HG03520 (cell line): Measurements from ENCODE around the gene INSIG1.

ENCODE experiments used
- ATAC-seq: cut with Tn5 transposase; IDR thresholded peaks from one replicate; pipeline ENCODE4 v1.9.1; 2021; ENCODE audit warnings: mild to moderate bottlenecking, moderate library complexity; ENCODE audit not compliant: unreplicated experiment

The INSIG1 gene

DNA sequence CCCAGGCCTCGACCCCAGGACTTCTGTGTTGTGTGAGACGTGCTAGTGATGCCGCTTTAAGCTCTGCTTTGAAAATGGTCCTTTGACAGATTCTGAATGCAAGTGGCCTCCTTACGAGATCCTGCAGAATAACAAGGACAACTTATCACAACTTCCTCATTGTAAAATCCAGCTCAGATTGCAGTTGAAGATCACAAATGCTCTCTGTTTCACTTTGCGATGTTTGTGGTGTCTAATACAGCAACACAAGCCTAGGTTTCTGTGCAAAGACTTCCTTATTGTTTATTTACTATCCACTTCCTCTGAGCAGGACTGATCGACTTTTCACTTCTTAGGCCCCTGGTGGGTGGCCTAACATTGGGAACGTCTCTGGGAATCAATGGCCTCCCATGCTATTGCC, 31.7 kb upstream of the INSIG1 start:
- ATAC-seq, result no peak

DNA sequence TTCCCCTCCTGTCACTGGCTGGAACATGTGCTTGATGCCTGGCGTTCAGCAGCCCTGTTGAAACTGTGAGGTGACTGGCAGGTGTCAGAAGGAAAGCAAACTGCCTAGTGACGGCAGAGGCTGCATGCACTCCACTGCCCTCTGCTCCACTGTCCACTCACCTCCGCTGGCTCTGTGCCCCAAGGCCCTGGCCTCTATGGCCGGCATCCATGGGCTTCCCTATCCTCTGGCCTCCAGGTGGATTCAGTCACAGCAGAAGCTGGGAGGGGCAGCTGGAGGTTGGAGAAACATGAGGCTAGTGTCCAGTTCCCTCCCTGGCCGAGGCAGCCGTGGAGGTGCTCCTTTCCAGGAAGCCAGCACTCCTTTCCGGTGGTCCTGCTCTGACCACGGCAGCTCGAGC, 31.2 kb upstream of the INSIG1 start:
- ATAC-seq, result no peak

DNA sequence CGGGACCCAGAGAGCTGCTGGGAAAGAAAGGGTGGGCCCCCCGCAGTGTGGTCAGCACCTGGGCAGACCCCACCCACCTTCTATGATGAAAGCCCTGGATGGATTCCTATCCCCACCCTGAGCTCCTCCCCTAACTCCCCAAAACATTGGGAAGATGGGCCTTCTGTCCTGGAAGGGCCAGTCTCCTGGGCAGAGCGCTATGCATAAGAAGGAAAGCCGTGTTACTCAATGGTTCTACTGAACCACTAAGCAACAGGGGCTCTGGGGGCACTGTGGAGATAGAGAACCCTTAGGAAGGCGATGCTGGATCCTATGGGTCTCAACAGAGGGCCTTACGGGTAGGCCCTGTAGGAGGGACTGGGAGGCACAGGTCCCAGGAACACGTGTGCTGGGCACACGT, 30.7 kb upstream of the INSIG1 start:
- ATAC-seq, result no peak

DNA sequence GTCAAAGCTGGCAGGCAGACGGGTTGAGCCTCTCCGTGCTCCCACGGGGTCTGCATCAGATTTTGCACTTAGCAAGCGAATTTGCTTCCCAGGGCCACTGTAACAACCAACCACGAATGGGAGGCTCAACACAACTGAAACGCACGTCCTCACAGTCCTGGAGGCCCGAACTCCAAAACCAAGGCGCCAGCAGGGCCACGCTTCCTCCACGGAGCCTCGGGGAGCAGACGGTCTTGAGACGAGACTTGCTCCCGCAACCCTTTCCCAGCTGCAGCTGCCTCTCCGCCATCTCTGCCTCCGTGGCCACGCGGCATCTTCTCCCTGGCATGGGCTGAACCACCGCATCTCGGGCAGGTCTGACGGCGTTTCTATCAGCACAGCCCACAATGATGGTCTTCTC, 30.2 kb upstream of the INSIG1 start:
- ATAC-seq, result no peak

DNA sequence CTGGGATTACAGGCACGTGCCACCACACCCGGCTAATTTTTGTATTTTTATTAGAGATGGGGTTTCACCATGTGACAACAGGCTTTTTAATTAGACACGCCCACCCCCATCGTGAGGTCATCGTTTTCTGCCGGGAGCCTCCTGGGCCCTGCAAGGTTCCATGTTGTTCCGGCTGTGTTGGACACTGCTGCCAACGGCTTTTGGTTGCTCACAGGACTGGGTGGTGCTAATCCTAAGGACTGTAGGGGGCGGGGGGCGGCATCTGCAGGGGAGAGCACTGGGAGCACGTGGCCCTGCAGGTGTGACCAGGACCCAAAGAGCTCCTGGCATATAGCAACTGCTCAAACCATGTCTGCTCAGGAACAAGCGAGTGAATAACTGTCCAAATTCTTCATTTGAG, 29.5 kb upstream of the INSIG1 start:
- no peak for ATAC-seq

DNA sequence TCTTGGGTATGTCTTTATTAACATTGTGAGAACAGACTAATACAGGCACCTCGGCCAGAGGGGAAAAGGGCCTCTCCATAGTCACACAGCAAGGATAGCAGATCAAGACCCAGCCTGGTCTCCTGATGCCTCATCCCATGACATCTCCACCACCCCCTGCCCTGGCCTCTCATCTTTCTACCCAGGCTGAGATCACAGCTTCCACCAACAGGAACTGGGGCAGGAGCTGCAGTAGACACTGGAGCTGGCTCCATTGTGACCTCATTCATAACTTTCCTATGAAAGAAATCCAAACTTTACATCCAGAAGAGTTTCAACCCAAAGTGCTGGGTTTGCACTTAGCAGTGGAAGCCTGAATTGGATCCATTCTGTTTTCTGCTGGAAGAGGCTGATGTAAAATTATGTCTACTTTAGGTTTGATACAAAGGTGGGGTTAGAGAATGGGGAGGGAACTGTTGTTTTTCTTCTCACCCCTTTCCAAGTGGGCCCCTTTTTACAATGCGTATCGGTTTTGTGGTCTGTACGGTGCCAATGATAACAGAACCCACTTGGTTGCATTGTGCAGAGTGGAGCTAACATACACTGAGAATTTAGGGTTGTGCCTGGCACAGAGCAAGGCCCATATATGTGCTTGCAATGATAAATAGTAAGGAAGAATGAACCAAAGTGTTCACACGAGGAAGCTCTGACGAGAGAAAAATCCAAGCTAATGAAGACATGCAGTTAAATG, 28.6 kb upstream of the INSIG1 start:
- no peak for ATAC-seq

DNA sequence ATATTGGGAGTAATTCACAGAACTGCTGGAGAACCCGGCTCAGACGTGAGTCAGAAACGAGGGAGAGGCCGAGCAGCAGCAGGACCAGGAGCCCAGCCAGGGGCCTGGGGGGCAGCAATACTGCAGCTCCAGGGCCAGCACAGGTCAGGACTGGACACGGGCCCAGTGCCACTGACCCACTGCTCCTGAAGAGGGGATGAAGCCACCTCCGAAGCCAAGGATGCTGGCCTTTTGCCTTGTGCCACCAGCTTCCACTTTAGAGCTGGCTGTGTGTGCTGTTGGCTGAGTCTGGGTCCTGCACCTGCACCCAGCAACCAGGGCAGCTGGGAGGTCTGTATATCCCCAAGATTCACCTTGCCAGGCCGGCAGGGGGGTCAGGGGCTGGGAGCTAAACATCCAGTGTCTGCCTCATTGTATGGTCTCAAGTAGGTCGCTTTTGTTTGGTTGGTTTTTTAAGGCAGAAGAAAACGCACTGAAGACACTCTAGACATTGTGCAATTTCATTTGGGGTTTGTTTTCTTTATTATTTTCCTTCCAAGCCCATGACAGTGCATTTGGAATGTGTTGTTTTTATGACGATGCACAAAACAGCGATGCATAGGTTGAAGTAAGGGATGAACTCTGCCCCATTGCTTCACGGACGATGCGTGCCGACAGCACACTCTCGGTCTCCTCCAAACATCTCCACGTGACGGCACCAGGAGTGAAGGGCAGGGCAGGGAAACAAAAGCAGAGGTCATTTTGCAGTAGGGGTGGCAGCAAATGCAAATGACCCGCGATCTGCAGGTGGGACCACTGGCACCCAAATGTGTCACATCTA, 27.7 kb upstream of the INSIG1 start:
- no peak for ATAC-seq

DNA sequence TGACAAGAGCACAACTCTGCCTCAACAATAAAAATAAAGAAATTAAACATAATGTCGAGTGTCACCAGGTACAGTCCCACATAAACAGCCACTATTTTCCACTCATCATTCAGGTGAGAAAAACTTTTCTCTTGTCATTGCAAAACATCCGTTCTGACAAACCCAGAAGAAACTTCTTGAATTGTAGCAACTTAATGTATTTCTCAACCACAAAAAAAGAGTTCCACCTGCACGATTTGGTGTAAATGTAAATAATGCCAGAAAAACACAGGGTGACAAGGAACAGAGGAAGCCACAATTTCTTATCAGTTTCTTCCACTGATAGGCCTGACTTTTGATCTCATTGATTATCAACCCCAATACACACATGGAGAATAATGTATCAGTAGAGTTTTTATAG, 26.8 kb upstream of the INSIG1 start:
- no peak for ATAC-seq

DNA sequence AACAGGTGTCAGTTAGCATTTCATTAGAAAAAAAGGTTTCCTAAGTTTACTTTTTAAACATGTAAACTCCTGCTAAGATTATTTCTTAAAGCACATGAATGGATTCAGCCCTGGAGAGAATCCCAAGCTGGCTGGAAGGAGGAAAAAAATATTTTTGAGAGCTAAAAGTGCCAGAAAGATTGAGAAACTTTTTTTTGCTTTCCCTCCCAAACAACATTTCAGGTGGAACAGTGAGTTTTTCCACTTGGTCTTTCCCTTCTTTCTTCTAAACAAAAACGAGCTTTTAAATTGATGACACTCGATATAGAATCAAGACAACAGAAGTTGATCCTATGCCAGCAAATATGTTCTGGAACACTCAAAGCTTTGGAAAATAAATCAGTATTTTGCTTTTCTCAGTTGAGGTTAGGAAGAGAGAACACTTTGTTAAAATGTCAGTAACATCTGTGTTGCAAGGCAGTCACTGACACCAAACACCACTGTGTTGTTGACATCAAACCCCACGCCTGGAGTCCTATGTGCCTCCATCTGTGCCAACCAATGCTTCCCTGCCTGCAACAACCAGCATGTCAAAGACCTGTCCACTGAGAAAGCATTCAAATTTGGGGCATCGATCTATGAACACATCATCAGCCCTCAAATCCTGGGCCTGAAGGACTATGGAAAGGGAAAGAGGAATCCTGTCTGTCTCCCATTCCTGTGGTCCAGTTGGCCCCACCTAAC, 22.9 kb upstream of the INSIG1 start:
- ATAC-seq, result no peak

DNA sequence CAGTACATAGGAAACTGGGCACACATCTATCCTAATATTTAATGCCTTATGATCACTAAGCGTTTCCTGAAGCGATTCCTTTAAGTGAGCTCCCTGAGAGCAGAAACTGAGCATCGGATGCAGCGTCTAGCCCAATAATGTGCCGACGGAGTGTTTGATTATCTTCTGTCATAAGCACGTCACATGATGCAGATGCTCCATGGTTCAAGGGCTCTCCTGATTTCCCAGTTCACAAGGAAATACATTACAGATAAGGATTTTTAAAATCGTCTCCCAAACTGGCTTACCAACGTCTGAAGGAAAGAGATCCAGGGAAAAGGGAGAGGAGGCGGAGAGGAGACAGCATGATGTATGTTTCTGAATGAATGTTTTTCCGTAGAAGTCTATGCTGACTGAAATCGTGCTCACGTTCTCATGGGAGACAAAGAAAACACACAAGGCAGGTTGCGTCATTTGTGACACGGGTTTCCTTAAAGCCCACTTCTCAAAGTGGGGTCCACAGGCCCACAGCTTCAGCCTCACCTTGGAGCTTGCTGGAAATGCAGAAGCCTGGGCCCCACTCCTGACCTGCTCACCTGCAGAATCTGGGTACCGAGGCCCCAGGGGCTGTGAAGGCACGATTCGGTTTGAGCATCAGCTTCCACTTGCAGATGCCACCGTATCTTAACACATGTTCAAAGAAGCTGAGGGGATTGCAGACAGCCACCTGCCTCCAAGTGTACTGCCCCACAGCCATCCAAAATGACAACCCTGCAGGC, 21.5 kb upstream of the INSIG1 start:
- no peak for ATAC-seq

DNA sequence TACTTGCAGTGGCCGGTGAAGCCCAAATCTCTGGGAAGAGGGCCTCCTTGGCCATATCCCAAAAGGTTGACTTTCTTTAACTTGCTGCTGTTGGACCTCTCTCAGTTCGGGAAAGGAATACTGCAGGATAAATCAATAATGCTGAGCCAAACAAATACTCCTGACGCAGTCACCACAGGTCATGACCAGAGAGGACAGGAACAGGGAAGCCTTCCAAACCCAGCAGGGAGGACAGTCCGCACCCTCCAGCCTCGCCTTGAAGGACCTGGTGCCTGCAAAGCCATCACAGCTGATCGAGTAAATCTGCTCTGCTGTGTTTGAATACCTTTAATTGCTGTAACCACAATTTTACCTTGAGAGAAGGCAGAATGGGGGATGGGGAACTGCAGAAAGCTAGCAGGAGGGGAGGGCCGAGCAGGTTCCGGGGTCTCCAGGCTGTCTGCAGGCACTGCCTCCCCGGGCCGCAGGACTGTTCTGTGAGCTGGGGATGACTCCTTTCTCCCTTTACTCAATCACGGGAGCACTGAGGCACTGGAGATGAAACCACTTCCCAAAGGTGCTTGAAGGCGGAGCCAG, 20.8 kb upstream of the INSIG1 start:
- ATAC-seq, result no peak

DNA sequence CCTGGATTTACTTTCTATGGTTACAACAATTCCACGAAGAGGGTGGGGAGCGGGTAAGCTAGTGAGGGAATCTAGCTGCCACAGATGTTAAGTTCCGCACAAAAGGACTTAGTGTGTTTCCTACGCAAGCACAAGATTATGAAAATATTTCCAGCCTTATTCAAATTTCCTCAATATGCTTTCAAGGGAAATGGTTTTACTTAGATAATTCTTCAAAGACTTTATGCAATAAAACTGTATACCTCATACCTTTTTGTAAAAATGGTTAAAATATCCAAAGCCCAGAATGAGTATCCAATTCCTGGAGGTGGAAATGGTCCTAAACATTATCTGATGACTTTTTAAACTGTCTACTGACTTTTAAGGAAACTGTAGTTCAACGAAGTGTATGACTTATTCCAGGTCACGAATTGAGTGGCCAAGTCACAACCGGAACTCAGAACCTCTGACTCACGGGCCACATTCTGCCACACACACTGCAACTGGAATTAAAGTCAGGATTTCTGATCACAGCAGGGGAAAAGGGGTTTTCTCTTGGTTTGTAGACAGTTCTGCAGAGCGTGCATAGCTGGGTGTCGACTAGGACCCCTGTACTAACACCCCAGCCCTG, 20.2 kb upstream of the INSIG1 start:
- no peak for ATAC-seq

DNA sequence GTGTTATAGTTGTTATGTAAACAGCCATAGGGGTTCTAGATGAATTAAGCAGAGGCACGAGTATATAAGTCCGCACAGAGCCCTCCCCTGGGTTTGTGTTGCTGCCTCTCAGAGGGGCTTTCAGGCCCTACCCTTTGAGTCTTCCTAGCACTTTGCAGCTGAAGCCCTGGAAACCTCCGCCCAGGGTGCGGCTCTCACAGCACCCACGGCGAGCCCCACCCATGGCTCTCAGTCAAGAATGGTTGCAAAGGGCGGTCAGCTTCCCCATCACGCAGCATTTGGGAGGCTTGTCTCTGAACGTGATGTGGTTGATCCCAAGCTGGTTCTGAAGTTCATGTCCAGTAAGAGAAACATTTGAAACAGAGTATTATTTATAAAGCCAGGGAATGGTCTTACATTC, 18.8 kb upstream of the INSIG1 start:
- no peak for ATAC-seq

DNA sequence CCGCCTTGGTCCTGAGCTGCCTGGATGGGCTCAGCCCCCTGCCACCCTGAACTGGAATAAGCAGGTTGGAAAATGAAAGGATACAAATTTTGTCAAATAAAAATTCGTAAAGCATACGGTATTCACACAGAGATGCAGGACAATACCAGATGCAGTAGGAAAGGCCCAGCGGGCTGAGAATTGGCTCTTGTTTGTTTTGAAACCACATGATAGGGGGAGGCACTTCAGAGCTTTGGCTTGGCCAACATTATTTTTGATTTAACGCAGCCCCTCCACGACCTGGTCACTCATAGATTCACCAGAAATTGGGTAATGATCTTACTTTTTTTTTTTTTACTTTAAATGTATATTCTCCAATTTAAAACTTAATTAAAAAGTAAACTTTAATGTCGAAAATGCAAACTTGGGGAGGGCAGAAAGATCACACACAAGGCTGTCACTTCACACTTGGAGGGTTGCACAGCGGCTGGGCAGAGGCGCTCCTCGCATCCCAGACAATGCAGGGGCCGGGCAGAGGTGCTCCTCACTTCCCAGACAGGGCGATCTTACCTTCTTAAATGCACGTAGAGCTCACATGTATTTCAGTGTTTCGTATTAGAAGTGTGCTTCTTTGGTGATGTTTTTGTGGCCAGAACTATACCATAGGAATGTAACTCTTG, 17.8 kb upstream of the INSIG1 start:
- no peak for ATAC-seq

DNA sequence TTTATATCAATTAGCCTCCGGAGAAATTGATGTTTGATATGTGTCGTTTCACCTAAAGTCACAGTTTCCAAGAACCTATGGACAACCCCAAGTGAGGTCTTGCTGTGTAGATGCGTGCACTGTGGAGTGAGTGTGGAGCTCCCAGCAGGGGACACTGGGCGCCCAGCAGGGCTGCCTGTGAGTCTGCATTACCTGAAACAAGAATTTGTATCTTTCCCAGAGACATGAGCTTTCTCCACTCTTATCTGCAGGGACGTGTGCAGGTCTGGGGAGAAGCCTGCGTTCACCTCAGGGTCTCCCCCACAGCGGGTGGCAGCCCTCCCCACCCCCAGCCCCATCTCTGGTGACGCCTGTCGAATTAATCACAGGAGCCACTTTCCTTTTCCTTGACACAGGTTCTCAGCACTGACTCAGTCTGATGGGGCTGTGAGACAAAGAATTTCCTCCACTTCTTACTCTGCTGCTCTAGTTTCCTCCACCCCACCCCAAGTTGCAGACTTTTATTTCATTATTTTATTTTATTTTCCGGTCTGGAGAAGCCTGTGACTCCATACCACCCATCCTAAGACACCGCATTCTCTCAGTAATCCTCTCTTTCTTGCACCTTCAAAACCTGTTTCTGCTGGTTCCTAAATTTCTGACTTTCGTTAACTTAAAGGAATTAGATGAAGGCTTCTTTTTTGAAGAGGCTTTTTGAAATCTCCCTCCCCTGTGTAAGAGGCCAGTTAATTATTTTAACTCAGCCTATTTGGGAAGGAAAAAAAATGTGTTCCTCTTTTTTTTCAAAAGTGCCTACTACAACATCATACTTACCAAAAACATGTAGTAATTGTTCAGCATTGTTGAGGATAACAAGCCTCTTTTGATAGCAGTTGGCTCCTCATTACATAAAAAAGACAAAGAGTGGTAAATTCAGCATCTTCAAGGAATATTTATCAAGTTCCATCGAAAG, 17.0 kb upstream of the INSIG1 start:
- no peak for ATAC-seq

DNA sequence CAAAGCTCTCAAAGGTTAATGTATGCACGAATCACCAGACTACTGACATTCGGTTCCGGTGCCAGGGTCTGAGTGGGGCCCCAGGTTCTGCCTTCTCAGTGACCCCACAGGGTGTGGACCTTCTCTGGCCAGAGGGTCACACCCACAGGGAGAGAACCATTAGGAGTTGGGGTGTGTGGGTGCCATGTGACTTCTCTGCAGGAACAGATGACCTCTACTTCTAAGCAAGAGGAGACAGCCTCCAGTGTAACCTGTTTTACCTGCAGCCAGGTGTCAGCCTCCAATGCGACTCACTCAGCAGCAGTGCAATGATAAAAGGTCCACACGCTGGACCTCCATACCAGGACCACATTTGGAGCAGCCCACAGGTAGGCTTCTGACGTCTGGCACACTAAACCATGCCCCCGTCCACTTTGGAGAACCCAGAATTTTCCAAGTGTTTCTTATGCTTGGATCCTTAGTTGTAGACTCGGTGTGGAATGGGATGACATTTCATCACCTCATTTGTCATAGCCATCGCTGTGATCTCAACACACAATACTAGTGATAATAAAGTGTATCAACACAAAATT, 16.2 kb upstream of the INSIG1 start:
- no peak for ATAC-seq

DNA sequence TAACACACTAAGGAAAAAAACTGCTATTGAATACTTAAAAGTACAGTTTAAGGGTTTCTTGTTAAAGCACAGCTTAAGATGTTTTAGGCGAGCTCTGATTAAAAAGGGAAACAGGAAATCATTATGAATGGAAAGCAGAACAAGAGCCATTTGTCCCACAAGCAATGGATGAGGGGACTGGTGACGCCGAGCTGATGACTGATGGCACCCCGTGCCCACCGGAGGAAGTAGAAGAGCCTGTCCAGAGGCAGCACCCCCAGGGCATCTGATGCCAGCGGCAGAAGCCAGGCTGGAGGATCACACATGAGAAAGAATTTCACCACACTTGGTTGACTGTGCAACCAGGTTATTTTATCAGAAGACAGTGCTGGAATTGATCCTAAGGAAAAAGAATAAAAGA, 15.0 kb upstream of the INSIG1 start:
- no peak for ATAC-seq

DNA sequence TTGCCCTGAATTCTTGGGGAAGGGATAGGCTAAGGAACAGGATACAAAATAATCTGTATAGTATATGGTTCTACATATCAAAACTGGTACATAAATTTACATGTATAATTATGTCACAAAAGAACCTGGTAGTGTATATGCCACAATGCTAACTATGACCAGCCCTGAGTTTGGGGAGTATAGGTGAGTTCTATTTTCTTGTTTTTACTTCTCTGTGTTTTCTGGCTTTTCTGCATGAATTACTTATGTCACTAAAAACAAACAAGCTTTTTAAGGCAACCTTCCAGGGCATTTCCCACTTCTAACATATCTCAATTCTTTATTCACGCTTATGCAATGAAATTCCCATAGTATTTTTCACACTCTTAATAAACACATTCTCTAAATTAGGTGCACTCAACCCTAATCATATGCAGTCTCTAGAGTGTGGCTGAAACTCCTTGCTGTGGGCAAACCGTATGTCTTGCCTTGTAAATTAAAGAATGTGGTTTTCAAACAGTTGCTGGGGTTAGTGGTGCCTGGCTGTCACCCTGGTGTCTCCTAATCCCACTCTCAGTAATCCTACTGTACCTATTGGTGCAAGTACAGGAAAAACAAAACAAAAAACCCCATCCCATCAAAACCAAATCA, 14.0 kb upstream of the INSIG1 start:
- ATAC-seq, result peak; percentile 89
